OCI-LY3 (cell line): ENCODE results near the gene CARHSP1.

ENCODE experiments used
- H2AFZ ChIP-seq: fragments of 200-600, 300-600 bp; shearing (Covaris generic); 2 replicates; pipeline ENCODE4 v1.6.0; 2014; ENCODE audit warnings: antibody characterized with exemption, low read depth, low read length
- H3K27ac ChIP-seq: fragments of 200-600, 300-600 bp; sonication (generic); 2 replicates; pipeline ENCODE4 v1.5.1; 2014; ENCODE audit warnings: mild to moderate bottlenecking, low read length, moderate library complexity, mixed read lengths
- H3K27me3 ChIP-seq: fragments of 200-600, 300-600 bp; sonication (generic); 2 replicates; pipeline ENCODE4 v1.6.1; 2014; ENCODE audit warnings: low read depth, low read length, mixed read lengths
- H3K36me3 ChIP-seq: fragments of 200-600, 300-600 bp; sonication (generic); replicated peaks from 2 replicates; pipeline ENCODE3; 2014; ENCODE audit warnings: low read depth, low read length, mixed read lengths
- H3K4me1 ChIP-seq: fragments of 300-600, 200-600 bp; sonication (generic); 2 replicates; pipeline ENCODE4 v1.6.1; 2014; ENCODE audit warnings: low read length, mixed read lengths
- H3K4me2 ChIP-seq: fragments of 200-600, 300-600 bp; sonication (generic); 2 replicates; pipeline ENCODE4 v1.6.1; 2014; ENCODE audit warnings: low read length, mixed read lengths
- H3K4me3 ChIP-seq: fragments of 300-600, 200-600 bp; sonication (generic); 2 replicates; pipeline ENCODE4 v1.5.1; 2014; ENCODE audit warnings: antibody characterized with exemption, mild to moderate bottlenecking, low read length, moderate library complexity
- H3K79me2 ChIP-seq: fragments of 300-600, 200-600 bp; shearing (Covaris generic); 2 replicates; pipeline ENCODE4 v1.6.1; 2014; ENCODE audit warnings: mild to moderate bottlenecking, low read length, mixed read lengths
- H3K9ac ChIP-seq: fragments of 300-600, 200-600 bp; shearing (Covaris generic); 2 replicates; pipeline ENCODE4 v1.6.0; 2014; ENCODE audit warnings: mild to moderate bottlenecking, low read length, moderate library complexity
- H3K9me3 ChIP-seq: fragments of 200-600, 300-600 bp; shearing (Covaris generic); 2 replicates; pipeline ENCODE4 v1.6.1; 2014; ENCODE audit warnings: low read length, mixed read lengths; ENCODE audit not compliant: insufficient read depth
- H4K20me1 ChIP-seq: fragments of 200-600, 300-600 bp; sonication (generic); 2 replicates; pipeline ENCODE4 v1.6.1; 2016; ENCODE audit warnings: low read length, mixed read lengths; ENCODE audit not compliant: insufficient read depth
- CTCF ChIP-seq: fragments of 200-600, 300-600 bp; sonication (generic); IDR thresholded peaks from 2 replicates; pipeline ENCODE4 v1.5.1; 2014; ENCODE audit warnings: antibody characterized with exemption, low read length, low read depth
- EZH2phosphoT487 ChIP-seq: fragments of 200-600 bp; shearing (Covaris generic); IDR thresholded peaks from 2 replicates; pipeline ENCODE4 v1.6.1; 2018; ENCODE audit warnings: antibody characterized with exemption, mixed run types, low read depth

Gene CARHSP1

DNA sequence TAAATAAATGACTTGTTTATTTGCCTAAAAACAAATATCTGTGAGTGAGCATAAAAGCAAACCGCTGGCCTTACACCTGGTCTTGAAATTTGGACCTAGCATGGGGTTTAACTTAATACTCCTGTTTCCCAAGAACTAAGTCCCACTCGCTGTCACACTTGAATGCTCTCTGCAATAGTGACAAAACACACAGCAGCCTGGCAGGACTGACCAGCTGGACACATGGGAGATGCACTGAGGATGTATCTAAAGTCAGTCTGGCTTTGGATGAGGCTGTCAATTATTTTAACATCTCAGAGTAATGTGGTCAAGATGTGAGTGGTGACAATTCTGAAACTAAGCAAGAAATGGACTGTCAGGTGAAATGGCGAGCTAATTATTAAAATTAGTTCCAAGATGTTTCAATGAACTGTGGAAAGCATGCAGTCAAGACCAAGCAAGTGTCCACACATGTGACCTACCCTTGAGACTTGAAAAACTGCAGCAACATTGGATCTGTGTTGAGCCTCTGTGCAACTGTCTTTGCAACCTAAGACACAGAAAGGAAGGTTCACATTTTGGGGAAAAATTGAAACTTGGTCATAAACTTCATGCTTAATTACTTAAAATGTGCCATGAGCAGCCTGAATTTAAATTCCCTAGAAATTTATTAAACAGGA is 30.0 kb upstream of the CARHSP1 start:
- Histone ChIP-seq H3K9me3 (no peaks in the 10 kb centered on the region), H3K4me2 (no peak overlapping the region), H3K79me2 (no peaks in the 10 kb centered on the region), H3K27me3 (no peaks in the 10 kb centered on the region), H3K4me1 (0 out of 2 replicates have a peak, but pooled peaks cover 4% of the 10 kb centered on the region), H3K27ac (no peak overlapping the region), H2AFZ (no peak overlapping the region), H3K9ac (no peak overlapping the region), H3K36me3 (peaks cover 78% of the 10 kb centered on the region), H4K20me1 (no peaks in the 10 kb centered on the region), H3K4me3 (no peak overlapping the region)
- no peak for TF ChIP-seq CTCF
- no peak for TF ChIP-seq EZH2phosphoT487

DNA sequence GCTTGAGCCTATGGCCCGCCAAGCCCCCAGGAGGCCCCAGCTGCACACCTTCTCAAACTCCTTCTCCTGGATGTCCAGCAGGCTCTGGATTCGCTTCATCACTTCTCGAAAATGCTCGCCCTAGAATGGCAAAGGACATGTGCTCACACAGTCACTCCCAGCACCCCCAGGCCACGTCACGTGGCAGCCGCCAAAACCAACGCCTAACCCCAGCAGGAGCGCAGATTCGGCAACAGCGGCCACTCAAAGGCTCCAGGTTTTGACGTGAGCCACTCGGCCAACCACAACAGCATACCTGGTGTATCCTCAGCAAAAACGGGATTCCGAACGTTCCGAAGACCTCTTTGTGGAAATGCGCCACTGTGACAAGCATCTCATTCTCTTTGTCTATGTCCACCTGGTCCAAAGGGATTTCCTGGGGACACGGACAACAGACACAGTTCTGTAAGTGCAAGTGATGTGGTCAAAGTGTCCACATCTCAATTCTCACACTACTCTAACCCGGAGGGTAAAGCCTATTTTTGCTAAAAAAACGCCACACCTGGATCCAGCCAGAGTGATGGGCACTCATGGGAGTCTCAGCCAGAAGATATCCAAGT is 26.0 kb upstream of the CARHSP1 start:
- Histone ChIP-seq H3K9ac (no peak overlapping the region), H2AFZ (no peak overlapping the region), H3K9me3 (no peaks in the 10 kb centered on the region), H3K27ac (no peak overlapping the region), H3K36me3 (peaks cover 74% of the 10 kb centered on the region), H3K79me2 (no peaks in the 10 kb centered on the region), H3K4me3 (no peak overlapping the region), H3K4me2 (no peak overlapping the region), H4K20me1 (peaks cover 28% of the 10 kb centered on the region), H3K4me1 (peaks cover 23% of the 10 kb centered on the region), H3K27me3 (no peaks in the 10 kb centered on the region)
- no peak for TF ChIP-seq CTCF
- no peak for TF ChIP-seq EZH2phosphoT487

DNA sequence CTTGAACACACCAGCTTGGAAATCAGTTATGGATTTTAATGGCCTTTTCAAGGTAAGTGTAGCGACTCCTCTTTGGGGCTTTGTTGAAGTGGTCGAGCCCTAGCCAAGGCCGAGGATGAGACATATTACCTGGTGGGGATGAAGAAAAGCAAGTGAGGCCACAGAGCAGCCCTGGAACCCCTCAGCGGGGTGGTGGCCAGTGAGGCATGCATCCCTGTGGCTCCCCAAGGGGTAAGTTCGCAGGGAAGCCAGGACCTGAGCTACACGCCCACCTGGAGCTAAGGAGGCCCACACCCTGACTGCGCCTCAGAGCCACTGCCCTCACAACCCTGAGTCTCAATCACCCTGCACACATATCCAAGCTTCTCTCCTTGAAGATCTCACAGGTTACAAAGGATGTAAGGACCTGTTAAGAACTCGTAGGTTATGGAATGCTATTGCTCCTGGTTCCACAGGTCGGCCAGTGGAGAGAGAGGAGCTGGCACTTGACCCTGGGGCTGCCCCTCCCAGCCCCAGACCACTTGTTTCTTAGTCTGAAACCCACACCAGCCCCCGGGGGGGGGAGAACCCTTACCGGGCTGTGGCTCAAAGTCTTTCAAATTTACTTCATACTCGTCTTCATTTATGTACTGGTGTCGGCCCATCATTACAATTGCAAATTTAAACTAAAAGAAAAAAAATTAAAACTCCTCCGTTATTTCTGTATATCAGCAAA is 25.3 kb upstream of the CARHSP1 start:
- Histone ChIP-seq H4K20me1 (peaks cover 31% of the 10 kb centered on the region), H3K9ac (no peak overlapping the region), H3K79me2 (no peaks in the 10 kb centered on the region), H3K4me2 (no peak overlapping the region), H3K9me3 (no peaks in the 10 kb centered on the region), H3K4me3 (no peak overlapping the region), H3K4me1 (peaks cover 23% of the 10 kb centered on the region), H3K27ac (no peak overlapping the region), H2AFZ (no peak overlapping the region), H3K36me3 (peaks cover 69% of the 10 kb centered on the region), H3K27me3 (no peaks in the 10 kb centered on the region)
- TF ChIP-seq EZH2phosphoT487 = no peak
- TF ChIP-seq CTCF = no peak

- Histone ChIP-seq H3K79me2 (no peaks in the 10 kb centered on the region), H3K27ac (no peak overlapping the region), H2AFZ (no peak overlapping the region), H3K9me3 (no peaks in the 10 kb centered on the region), H3K27me3 (no peaks in the 10 kb centered on the region), H3K4me2 (no peak overlapping the region), H3K4me1 (peaks cover 23% of the 10 kb centered on the region), H3K4me3 (no peak overlapping the region), H3K36me3 (peaks cover 62% of the 10 kb centered on the region), H3K9ac (no peak overlapping the region), H4K20me1 (peaks cover 31% of the 10 kb centered on the region)
- no peak for TF ChIP-seq EZH2phosphoT487
- no peak for TF ChIP-seq CTCF
These were observed 24.6 kb upstream of the CARHSP1 start for GRCh38 chr16:8893426-8893825.
